HepG2 (cell line): ENCODE results near the gene COL27A1. TPM values are rescaled to one million over a fixed set of nuclear protein-coding genes. Genes with fewer than 3 reads are reported as not detected.

Experiments
- ATF4 ChIP-seq, 2 experiments: fragments of 450-650 bp in 1 of 2; sonication (generic) in 1 of 2; formaldehyde crosslinking; IDR thresholded peaks; 2 replicates each; pipeline versions ENCODE4 v1.5.0 to v1.8.0; 2020 to 2022; ENCODE audit warnings: mild to moderate bottlenecking in 1 of 2, missing genetic modification reagents in 1 of 2
- BHLHE40 ChIP-seq: IDR thresholded peaks from 2 replicates; pipeline ENCODE4 v1.6.1; 2011; ENCODE audit warnings: low read length, improper control_type of control experiment
- CAMTA2 ChIP-seq: sonication (generic); formaldehyde crosslinking; IDR thresholded peaks from 2 replicates; pipeline ENCODE4 v1.4.0; 2020; ENCODE audit warnings: mild to moderate bottlenecking, missing genetic modification reagents, borderline replicate concordance
- DNMT1 ChIP-seq: sonication (generic); formaldehyde crosslinking; IDR thresholded peaks from 2 replicates; pipeline ENCODE4 v1.5.1; 2020; ENCODE audit warnings: mild to moderate bottlenecking, missing genetic modification reagents
- IKZF1 ChIP-seq: fragments of 450-650 bp; IDR thresholded peaks from 2 replicates; pipeline ENCODE4 v1.7.1; 2016
- MZF1 ChIP-seq: sonication (generic); formaldehyde crosslinking; IDR thresholded peaks from 2 replicates; pipeline ENCODE4 v1.8.1; 2023; ENCODE audit warnings: mild to moderate bottlenecking, missing genetic modification reagents, borderline replicate concordance
- NCOR1 ChIP-seq: fragments of 200-600 bp; sonication (generic); IDR thresholded peaks from 2 replicates; pipeline ENCODE4 v1.7.0; 2017; ENCODE audit warnings: antibody characterized with exemption, low read length, borderline replicate concordance
- PHF21A ChIP-seq: sonication (generic); formaldehyde crosslinking; IDR thresholded peaks from 2 replicates; pipeline ENCODE4 v1.5.0; 2020; ENCODE audit warnings: mild to moderate bottlenecking, missing genetic modification reagents
- PLRG1 ChIP-seq: fragments of 450-650 bp; conservative IDR thresholded peaks from 2 replicates; pipeline ENCODE4 v1.6.1; 2016
- RNF219 ChIP-seq: sonication (generic); formaldehyde crosslinking; IDR thresholded peaks from 2 replicates; pipeline ENCODE4 v1.5.0; 2020; ENCODE audit warnings: mild to moderate bottlenecking, missing genetic modification reagents
- UBTF ChIP-seq: sonication (generic); formaldehyde crosslinking; IDR thresholded peaks from 2 replicates; pipeline ENCODE4 v1.4.0; 2020; ENCODE audit warnings: mild to moderate bottlenecking, missing genetic modification reagents
- ZBTB4 ChIP-seq: sonication (generic); formaldehyde crosslinking; IDR thresholded peaks from 2 replicates; pipeline ENCODE4 v1.4.0; 2020; ENCODE audit warnings: missing genetic modification reagents, mild to moderate bottlenecking, borderline replicate concordance
- ZBTB44 ChIP-seq: sonication (generic); formaldehyde crosslinking; IDR thresholded peaks from 2 replicates; pipeline ENCODE4 v1.4.0; 2020; ENCODE audit warnings: missing genetic modification reagents
- ZNF496 ChIP-seq: sonication (generic); formaldehyde crosslinking; IDR thresholded peaks from 2 replicates; pipeline ENCODE4 v1.8.1; 2023; ENCODE audit warnings: mild to moderate bottlenecking, moderate library complexity, missing genetic modification reagents; ENCODE audit not compliant: insufficient replicate concordance
- ZNF558 ChIP-seq: sonication (generic); formaldehyde crosslinking; IDR thresholded peaks from 2 replicates; pipeline ENCODE4 v1.9.0; 2022; ENCODE audit warnings: mild to moderate bottlenecking, missing genetic modification reagents, borderline replicate concordance
- ZNF652 ChIP-seq: IDR thresholded peaks from 2 replicates; pipeline ENCODE4 v1.6.1; 2016; ENCODE audit warnings: low read depth, borderline replicate concordance
- ZNF891 ChIP-seq: sonication (generic); formaldehyde crosslinking; IDR thresholded peaks from 2 replicates; pipeline ENCODE4 v1.5.0; 2020; ENCODE audit warnings: mild to moderate bottlenecking, missing genetic modification reagents
- ZZZ3 ChIP-seq: sonication (generic); formaldehyde crosslinking; IDR thresholded peaks from 2 replicates; pipeline ENCODE4 v1.4.0; 2020; ENCODE audit warnings: missing genetic modification reagents, mild to moderate bottlenecking, borderline replicate concordance
- polyA plus RNA-seq, 8 experiments: library from polyadenylated mRNA; depleted of rRNA in 3 of 8; stranded (reverse) in 7 of 8; unstranded in 1 of 8; fragments of >200 nt; fragmentation: Illumina TruSeq in 4 of 8; extraction: Trizol in 4 of 8; gene quantifications; 2 replicates each; pipeline versions ENCODE4 v1.2.1 to v1.2.3, GENCODE V29; 2011 to 2016; ENCODE audit warnings: low read depth in 4 of 8, missing spikeins in 1 of 8, mixed read lengths in 1 of 8; ENCODE audit not compliant: insufficient read depth in 1 of 8
- total RNA-seq, 5 experiments: library from RNA; depleted of rRNA; stranded (reverse); fragments of >200 nt; fragmentation: Illumina TruSeq; extraction: Trizol; gene quantifications; 2 replicates each; pipeline ENCODE4 v1.2.3, GENCODE V29; 2016; ENCODE audit warnings: low read depth in 1 of 5

COL27A1 gene
- total and polyA plus RNA-seq, 2 of the 13 experiments (the other 11 are each of a cell fraction or from before 2014, with no cell fraction given) = 71.3 to 89.1 TPM

GRCh38 chr9:114153761-114154599 lies 1.4 kb upstream of the COL27A1 start (continued):
- peak; percentile 97 for TF ChIP-seq PHF21A (CRISPR knock-in tag)
- TF ChIP-seq ZZZ3 (CRISPR knock-in tag) = no peak
- peak; percentile 86; the same call in 1 of the 2 replicates for TF ChIP-seq NCOR1
- no peak for TF ChIP-seq ZNF496
- TF ChIP-seq MZF1 (CRISPR knock-in tag) = no peak
- 0 out of 2 replicates have a peak, but pooled peaks have one; percentile 69 for TF ChIP-seq DNMT1
- TF ChIP-seq ZNF652 = peak; percentile 58; the same call in 1 of the 2 replicates
- peak; percentile 29; the same call in 1 of the 2 replicates for TF ChIP-seq ZNF558 (CRISPR knock-in tag)
- TF ChIP-seq ZNF891 (CRISPR knock-in tag) = no peak
- no peak for TF ChIP-seq ZBTB44
- peak; percentile 47; the same call in 1 of the 2 replicates for TF ChIP-seq UBTF (CRISPR knock-in tag)
- no peak for TF ChIP-seq PLRG1
- TF ChIP-seq BHLHE40 = peak; percentile 75
- TF ChIP-seq IKZF1 = no peak
- TF ChIP-seq ATF4 (CRISPR knock-in tag; IDR thresholded peaks at IDR 0.05) = peak in 1 of 2 experiments; percentile 59; a peak in 2 of 4 replicates
- 0 out of 2 replicates have a peak, but pooled peaks have one; percentile 63 for TF ChIP-seq CAMTA2 (CRISPR knock-in tag)
- TF ChIP-seq ZBTB4 (CRISPR knock-in tag) = peak; percentile 53; the same call in 1 of the 2 replicates
- TF ChIP-seq RNF219 (CRISPR knock-in tag) = no peak
